H9 (cell line): ENCODE data around the gene IFNGR1. TPM values are rescaled to one million over a fixed set of nuclear protein-coding genes. Genes with fewer than 3 reads are reported as not detected.

Experiments
- DNase-seq: peaks from one replicate; pipeline ENCODE4 v3.0.0-alpha.2; 2017
- H2AFZ ChIP-seq: one replicate; pipeline ENCODE4 v1.6.1; 2013; ENCODE audit warnings: mild to moderate bottlenecking, low read length, control low read depth, moderate library complexity
- H2AK5ac ChIP-seq: 2 replicates; pipeline ENCODE4 v1.6.1; 2013; ENCODE audit warnings: low read length, control low read depth, mixed read lengths; ENCODE audit not compliant: insufficient read length
- H2BK120ac ChIP-seq: one replicate; pipeline ENCODE4 v1.6.1; 2013; ENCODE audit warnings: low read depth, mild to moderate bottlenecking, low read length, control low read depth, inconsistent platforms; ENCODE audit not compliant: poor library complexity, severe bottlenecking
- H2BK12ac ChIP-seq: 2 replicates; pipeline ENCODE4 v1.6.1; 2013; ENCODE audit warnings: low read length, control low read depth, mixed read lengths, low read depth; ENCODE audit not compliant: insufficient read length
- H2BK15ac ChIP-seq: 2 replicates; pipeline ENCODE4 v1.6.1; 2013; ENCODE audit warnings: low read depth, low read length, control low read depth
- H2BK20ac ChIP-seq: one replicate; pipeline ENCODE4 v1.6.1; 2013; ENCODE audit warnings: low read depth, mild to moderate bottlenecking, low read length, control low read depth, inconsistent platforms; ENCODE audit not compliant: poor library complexity, severe bottlenecking
- H2BK5ac ChIP-seq: 2 replicates; pipeline ENCODE4 v1.6.1; 2013; ENCODE audit warnings: low read length, control low read depth, mixed read lengths; ENCODE audit not compliant: insufficient read length
- H3K14ac ChIP-seq: 2 replicates; pipeline ENCODE4 v1.6.1; 2013; ENCODE audit warnings: low read length, control low read depth; ENCODE audit not compliant: insufficient read depth
- H3K18ac ChIP-seq: 2 replicates; pipeline ENCODE4 v1.6.1; 2013; ENCODE audit warnings: low read depth, mild to moderate bottlenecking, mixed read lengths, low read length, control low read depth; ENCODE audit not compliant: insufficient read length
- H3K23ac ChIP-seq: 2 replicates; pipeline ENCODE4 v1.6.1; 2013; ENCODE audit warnings: low read length, control low read depth, mixed read lengths, low read depth; ENCODE audit not compliant: insufficient read length
- H3K23me2 ChIP-seq: 2 replicates; pipeline ENCODE4 v1.6.1; 2013; ENCODE audit warnings: low read depth, mild to moderate bottlenecking, mixed read lengths, low read length, control low read depth; ENCODE audit not compliant: insufficient read length, poor library complexity, severe bottlenecking
- H3K27ac ChIP-seq: 2 replicates; pipeline ENCODE4 v1.5.1; 2013; ENCODE audit warnings: low read length, control low read depth, mixed read lengths, low read depth; ENCODE audit not compliant: insufficient read length
- H3K27me3 ChIP-seq: 2 replicates; pipeline ENCODE4 v1.6.1; 2013; ENCODE audit warnings: low read length, control low read depth, inconsistent platforms; ENCODE audit not compliant: insufficient read depth
- H3K4ac ChIP-seq: 2 replicates; pipeline ENCODE4 v1.6.1; 2013; ENCODE audit warnings: low read depth, mild to moderate bottlenecking, control low read depth, inconsistent platforms, low read length, moderate library complexity
- H3K4me1 ChIP-seq: 2 replicates; pipeline ENCODE4 v1.6.1; 2013; ENCODE audit warnings: low read length, control low read depth, inconsistent platforms; ENCODE audit not compliant: insufficient read depth
- H3K4me2 ChIP-seq: 2 replicates; pipeline ENCODE4 v1.6.1; 2013; ENCODE audit warnings: low read length, control low read depth, mixed read lengths; ENCODE audit not compliant: insufficient read length, insufficient read depth
- H3K56ac ChIP-seq: 2 replicates; pipeline ENCODE4 v1.6.1; 2013; ENCODE audit warnings: low read depth, mild to moderate bottlenecking, mixed read lengths, low read length, control low read depth; ENCODE audit not compliant: insufficient read length
- H3K79me1 ChIP-seq: 2 replicates; pipeline ENCODE4 v1.6.1; 2013; ENCODE audit warnings: low read depth, mild to moderate bottlenecking, moderate library complexity, low read length, control low read depth, inconsistent platforms; ENCODE audit not compliant: insufficient read depth, poor library complexity, severe bottlenecking
- H3K79me2 ChIP-seq: 2 replicates; pipeline ENCODE4 v1.6.1; 2013; ENCODE audit warnings: low read length, control low read depth, inconsistent platforms; ENCODE audit not compliant: insufficient read depth
- H3K9ac ChIP-seq: 2 replicates; pipeline ENCODE4 v1.6.1; 2013; ENCODE audit warnings: low read length, control low read depth, mixed read lengths; ENCODE audit not compliant: insufficient read length; ENCODE audit errors: extremely low read depth
- H3K9me3 ChIP-seq: one replicate; pipeline ENCODE4 v1.6.1; 2013; ENCODE audit warnings: low read depth, low read length, inconsistent platforms; ENCODE audit not compliant: control insufficient read depth
- H3T11ph ChIP-seq: one replicate; pipeline ENCODE4 v1.6.1; 2013; ENCODE audit warnings: mild to moderate bottlenecking, low read length, control low read depth, inconsistent platforms
- H4K20me1 ChIP-seq: one replicate; pipeline ENCODE4 v1.6.1; 2013; ENCODE audit not compliant: control insufficient read depth, insufficient read length, insufficient read depth
- H4K5ac ChIP-seq: 2 replicates; pipeline ENCODE4 v1.6.1; 2013; ENCODE audit warnings: low read depth, mild to moderate bottlenecking, mixed read lengths, low read length, control low read depth; ENCODE audit not compliant: insufficient read length
- H4K8ac ChIP-seq: replicated peaks from 2 replicates; pipeline ENCODE4 v1.6.1; 2013; ENCODE audit warnings: low read length, control low read depth, mixed read lengths, low read depth; ENCODE audit not compliant: insufficient read length
- H4K91ac ChIP-seq: 2 replicates; pipeline ENCODE4 v1.6.1; 2013; ENCODE audit warnings: low read depth, mild to moderate bottlenecking, moderate library complexity, mixed read lengths, low read length, control low read depth; ENCODE audit not compliant: insufficient read length
- H3K27ac Mint-ChIP-seq, 3 experiments: 2 replicates in 2 of 3; 3 replicates in 1 of 3; pipeline ENCODE4 v1.8.0; 2020 to 2021; ENCODE audit warnings: mixed read lengths in 3 of 3, mild to moderate bottlenecking in 1 of 3, moderate library complexity in 1 of 3
- H3K27me3 Mint-ChIP-seq: 2 replicates; pipeline ENCODE4 v1.8.0; 2021; ENCODE audit warnings: low read depth, mild to moderate bottlenecking, moderate library complexity, mixed read lengths
- H3K36me3 Mint-ChIP-seq, 3 experiments: 2 replicates in 2 of 3; 3 replicates in 1 of 3; pipeline ENCODE4 v1.8.0; 2020 to 2021; ENCODE audit warnings: low read depth in 3 of 3, mixed read lengths in 3 of 3; ENCODE audit not compliant: insufficient read depth in 1 of 3
- H3K4me1 Mint-ChIP-seq, 2 experiments: 2 replicates each; pipeline ENCODE4 v1.8.0; 2020; ENCODE audit warnings: mixed read lengths in 2 of 2
- H3K4me3 Mint-ChIP-seq, 2 experiments: 2 replicates in 1 of 2; 3 replicates in 1 of 2; pipeline ENCODE4 v1.8.0; 2020 to 2021; ENCODE audit warnings: mild to moderate bottlenecking in 2 of 2, mixed read lengths in 2 of 2, moderate library complexity in 1 of 2
- H3K9me3 Mint-ChIP-seq, 2 experiments: 2 replicates in 1 of 2; 3 replicates in 1 of 2; pipeline ENCODE4 v1.8.0; 2020; ENCODE audit warnings: mild to moderate bottlenecking in 2 of 2, mixed read lengths in 2 of 2, moderate library complexity in 1 of 2
- CTCF ChIP-seq: fragments of 200-600 bp; sonication (generic); conservative IDR thresholded peaks from 3 replicates; pipeline ENCODE4 v1.8.0; 2021; ENCODE audit warnings: antibody characterized with exemption, mild to moderate bottlenecking
- WGBS: extraction: QIAGEN DNeasy Blood & Tissue Kit; methylation state at CpG from one replicate; pipeline ENCODE4 v1.1.7; 2013; ENCODE audit warnings: missing lambda C conversion rate, low lambda C conversion rate, mixed read lengths; ENCODE audit not compliant: insufficient read length; ENCODE audit errors: extremely low coverage; 5-methylcytosine and 5-hydroxymethylcytosine counted together
- total RNA-seq: library from RNA; stranded (reverse); gene quantifications from 2 replicates; pipeline ENCODE4 v1.2.1, GENCODE V29; 2021

The IFNGR1 gene
- total RNA-seq, 1 experiment from 2014 or later, result 32.2 TPM

- H3K27me3 ChIP-seq, result no peaks in the 10 kb centered on the region
- no peak overlapping the region for H2AK5ac ChIP-seq
- H3K4me3 Mint-ChIP-seq, result no peak overlapping the region
- peaks cover 13 to 16% (median 13%) of the 10 kb centered on the region in 3 experiments for H3K36me3 Mint-ChIP-seq
- H2BK5ac ChIP-seq, result no peak overlapping the region
- H3K18ac ChIP-seq, result no peak overlapping the region
- H2BK20ac ChIP-seq, result no peak overlapping the region
- no peak overlapping the region for H3K9ac ChIP-seq
- H3K4ac ChIP-seq, result no peak overlapping the region
- H2AFZ ChIP-seq, result no peak overlapping the region
- no peaks in the 10 kb centered on the region for H3K79me1 ChIP-seq
- H3K79me2 ChIP-seq, result no peaks in the 10 kb centered on the region
- TF ChIP-seq CTCF, result no peak
- no CpG with 5 or more reads among the region's 4 CpGs for WGBS
- no peaks in the 10 kb centered on the region for H3K23me2 ChIP-seq
- peaks cover 6% of the 10 kb centered on the region for H3K27me3 Mint-ChIP-seq
- H4K8ac ChIP-seq, result no peak overlapping the region
- H2BK15ac ChIP-seq, result no peak overlapping the region
- H3K23ac ChIP-seq, result no peak overlapping the region
- peaks cover 15 to 25% of the 10 kb centered on the region in 2 experiments for H3K9me3 Mint-ChIP-seq
- H3T11ph ChIP-seq, result no peak overlapping the region
- peaks cover 4% of the 10 kb centered on the region; the same call in 1 of the 2 replicates for H3K4me1 ChIP-seq
- H4K91ac ChIP-seq, result no peak overlapping the region
- no peak overlapping the region for H3K27ac Mint-ChIP-seq
- H3K9me3 ChIP-seq, result no peaks in the 10 kb centered on the region
- no peak overlapping the region for H3K56ac ChIP-seq
- no peak overlapping the region for H2BK12ac ChIP-seq
- H2BK120ac ChIP-seq, result no peak overlapping the region
- no peak overlapping the region for H3K14ac ChIP-seq
- H3K4me1 Mint-ChIP-seq, result peaks cover 25 to 29% of the 10 kb centered on the region in 2 experiments
- H3K27ac ChIP-seq, result no peak overlapping the region
- H3K4me2 ChIP-seq, result no peak overlapping the region
- no peaks in the 10 kb centered on the region for H4K20me1 ChIP-seq
- no peak for DNase-seq
- H4K5ac ChIP-seq, result no peak overlapping the region
Measured at GRCh38 chr6:137175157-137175867, 43.9 kb downstream of the IFNGR1 start.
